Prostate gland (tissue), 2 donors: ENCODE data around the gene CTPS2.

Experiments used
- CTCF ChIP-seq, 4 experiments: fragments of 200-600 bp in 2 of 4; fragments of 450-650 bp in 2 of 4; sonication (generic) in 2 of 4; IDR thresholded peaks; 1 replicate in 3 of 4; 2 replicates in 1 of 4; pipeline ENCODE4 v1.5.1; 2016 to 2019; ENCODE audit warnings: antibody characterized with exemption in 4 of 4, mild to moderate bottlenecking in 2 of 4, moderate library complexity in 2 of 4
- POLR2A ChIP-seq: fragments of 450-650 bp; IDR thresholded peaks from one replicate; pipeline ENCODE4 v1.6.1; 2016; ENCODE audit warnings: antibody characterized with exemption, mild to moderate bottlenecking

GRCh38 chrX:16593801-16594200, 118.7 kb downstream of the CTPS2 start:
- no peak for TF ChIP-seq CTCF (IDR thresholded peaks at IDR 0.05)
- TF ChIP-seq POLR2A, result no peak
